HepG2 (cell line): Measurements from ENCODE around the gene GFER. TPM values are rescaled to one million over a fixed set of nuclear protein-coding genes. Genes with fewer than 3 reads are reported as not detected.
A peak's percentile ranks its signal among the peaks of the same experiment; 100 is the strongest.

Source experiments
- ATAC-seq: fragments of 200-7000 bp; cut with Tn5 transposase; 3 replicates; pipeline ENCODE4 v1.9.1; 2020; ENCODE audit warnings: mild to moderate bottlenecking, moderate library complexity
- BruUV-seq: library from RNA; stranded (reverse); fragments of 400-500 nt; replicated peaks from 2 replicates; lab custom pipeline; 2021; lab: Mats Ljungman, UMichigan
- CTCF ChIA-PET: fragments of 300-600 bp; formaldehyde crosslinking; extraction: SDS; loops from one replicate; lab custom pipeline; 2021; ENCODE audit warnings: low total read pairs, inconsistent platforms, low intra/inter-chr PET ratio; lab: Yijun Ruan, JAX
- POLR2A ChIA-PET: fragments of 350-600 bp; sonication (Branson Sonifier 250); formaldehyde crosslinking; loops from one replicate; lab custom pipeline; 2020; ENCODE audit warnings: antibody characterized with exemption, inconsistent platforms; lab: Yijun Ruan, JAX
- DNase-seq: peaks from one replicate; pipeline ENCODE4 v3.0.0-alpha.2; 2015; ENCODE audit warnings: low spot score
- FAIRE-seq: peaks from 3 replicates; lab custom pipeline; 2011; peaks lifted over from hg19 to GRCh38; lab: Jason Lieb, UNC
- H2AFZ ChIP-seq: one replicate; pipeline ENCODE4 v1.6.1; 2011; ENCODE audit warnings: low read length, inconsistent platforms
- H3K27ac ChIP-seq: fragments of 300-600 bp; 3 replicates; pipeline ENCODE4 v1.8.0; 2011; ENCODE audit warnings: mixed run types, mild to moderate bottlenecking, mixed read lengths, low read length, inconsistent platforms; ENCODE audit not compliant: insufficient read depth; ENCODE audit errors: extremely low read length
- H3K27me3 ChIP-seq, 2 experiments: fragments of 200-600 bp in 1 of 2; 2 replicates in 1 of 2; 3 replicates in 1 of 2; pipeline versions ENCODE4 v1.6.0 to v1.8.0; 2011; ENCODE audit warnings: low read length in 2 of 2, mild to moderate bottlenecking in 2 of 2, moderate library complexity in 2 of 2, inconsistent platforms in 1 of 2; ENCODE audit not compliant: insufficient read depth in 2 of 2, control insufficient read depth in 1 of 2
- H3K36me3 ChIP-seq, 2 experiments: fragments of 200-600 bp in 1 of 2; replicated peaks in 1 of 2; 2 replicates in 1 of 2; 3 replicates in 1 of 2; pipeline versions ENCODE4 v1.5.1 to v1.8.0; 2011; ENCODE audit warnings: low read length in 2 of 2, inconsistent platforms in 1 of 2; ENCODE audit not compliant: insufficient read depth in 2 of 2, control insufficient read depth in 1 of 2
- H3K4me1 ChIP-seq: 2 replicates; pipeline ENCODE4 v1.5.1; 2012; ENCODE audit warnings: low read length, inconsistent platforms; ENCODE audit not compliant: insufficient read depth
- H3K4me2 ChIP-seq: 2 replicates; pipeline ENCODE4 v1.6.0; 2011; ENCODE audit warnings: low read depth, low read length, inconsistent platforms
- H3K4me3 ChIP-seq, 3 experiments: fragments of 200-600 bp in 1 of 3; sonication (generic), shearing (Covaris generic) in 1 of 3; replicated peaks in 1 of 3; 2 replicates each; pipeline ENCODE4 v1.5.1; 2011 to 2016; ENCODE audit warnings: low read length in 3 of 3, inconsistent platforms in 2 of 3, low read depth in 2 of 3, mild to moderate bottlenecking in 2 of 3, control low read depth in 1 of 3, mixed read lengths in 1 of 3; ENCODE audit not compliant: insufficient read depth in 1 of 3
- H3K79me2 ChIP-seq: one replicate; pipeline ENCODE4 v1.6.1; 2011; ENCODE audit warnings: low read length, inconsistent platforms; ENCODE audit not compliant: insufficient read depth
- H3K9ac ChIP-seq: 2 replicates; pipeline ENCODE4 v1.6.0; 2011; ENCODE audit warnings: mild to moderate bottlenecking, low read depth, low read length, inconsistent platforms; ENCODE audit not compliant: insufficient read depth
- H3K9me3 ChIP-seq: 2 replicates; pipeline ENCODE4 v1.5.1; 2012; ENCODE audit warnings: mild to moderate bottlenecking, low read length
- H4K20me1 ChIP-seq: 2 replicates; pipeline ENCODE4 v1.6.0; 2011; ENCODE audit warnings: inconsistent platforms, mild to moderate bottlenecking, low read length, moderate library complexity; ENCODE audit not compliant: insufficient read depth
- KLF6 ChIP-seq: IDR thresholded peaks from 2 replicates; pipeline ENCODE4 v1.8.0; 2016; ENCODE audit warnings: missing biosample characterization, missing genetic modification reagents
- PHF21A ChIP-seq: sonication (generic); formaldehyde crosslinking; IDR thresholded peaks from 2 replicates; pipeline ENCODE4 v1.5.0; 2020; ENCODE audit warnings: mild to moderate bottlenecking, missing genetic modification reagents
- PHF5A ChIP-seq: IDR thresholded peaks from one replicate; pipeline ENCODE4 v1.6.1; 2018; ENCODE audit warnings: low read depth, missing genetic modification reagents; ENCODE audit not compliant: unreplicated experiment
- SP1 ChIP-seq, 2 experiments: fragments of 450-650 bp in 1 of 2; sonication (generic) in 1 of 2; formaldehyde crosslinking in 1 of 2; IDR thresholded peaks; 2 replicates each; pipeline versions ENCODE4 v1.4.0 to v1.6.1; 2016 to 2020; ENCODE audit warnings: missing genetic modification reagents in 1 of 2
- ZBTB42 ChIP-seq: sonication (generic); formaldehyde crosslinking; IDR thresholded peaks from 2 replicates; pipeline ENCODE4 v1.5.0; 2020; ENCODE audit warnings: mild to moderate bottlenecking, missing genetic modification reagents
- ZFP90 ChIP-seq: sonication (generic); formaldehyde crosslinking; IDR thresholded peaks from 2 replicates; pipeline ENCODE4 v1.8.0; 2022; ENCODE audit warnings: missing genetic modification reagents, mild to moderate bottlenecking, inconsistent platforms, borderline replicate concordance
- ZFY ChIP-seq: sonication (generic); formaldehyde crosslinking; IDR thresholded peaks from 2 replicates; pipeline ENCODE4 v1.4.0; 2020; ENCODE audit warnings: missing genetic modification reagents
- ZNF263 ChIP-seq: sonication (generic); formaldehyde crosslinking; IDR thresholded peaks from 2 replicates; pipeline ENCODE4 v1.4.0; 2020; ENCODE audit warnings: missing genetic modification reagents
- ZNF318 ChIP-seq: sonication (generic); formaldehyde crosslinking; IDR thresholded peaks from 2 replicates; pipeline ENCODE4 v1.4.0; 2020; ENCODE audit warnings: mild to moderate bottlenecking, missing genetic modification reagents
- ZNF567 ChIP-seq: sonication (generic); formaldehyde crosslinking; IDR thresholded peaks from 2 replicates; pipeline ENCODE4 v1.8.1; 2023; ENCODE audit warnings: mild to moderate bottlenecking, missing genetic modification reagents, borderline replicate concordance
- ZNF569 ChIP-seq: sonication (generic); formaldehyde crosslinking; IDR thresholded peaks from 2 replicates; pipeline ENCODE4 v1.5.0; 2020; ENCODE audit warnings: mild to moderate bottlenecking, missing genetic modification reagents, moderate library complexity, borderline replicate concordance
- ZNF605 ChIP-seq: sonication (generic); formaldehyde crosslinking; IDR thresholded peaks from 2 replicates; pipeline ENCODE4 v1.8.0; 2022; ENCODE audit warnings: mild to moderate bottlenecking, missing genetic modification reagents
- ZNF777 ChIP-seq: sonication (generic); formaldehyde crosslinking; IDR thresholded peaks from 2 replicates; pipeline ENCODE4 v1.4.0; 2020; ENCODE audit warnings: missing genetic modification reagents
- ZSCAN31 ChIP-seq: sonication (generic); formaldehyde crosslinking; IDR thresholded peaks from 2 replicates; pipeline ENCODE4 v1.5.0; 2020; ENCODE audit warnings: low read depth, mild to moderate bottlenecking, missing genetic modification reagents
- WGBS: methylation state at CpG from one replicate; pipeline ENCODE4 v1.1.6; 2017; ENCODE audit warnings: low lambda C conversion rate; 5-methylcytosine and 5-hydroxymethylcytosine counted together
- in situ Hi-C: cut with HindIII; loops from 2 replicates; pipeline ENCODE4 v1.10.0; 2017; ENCODE audit warnings: low pct_unique_long_range_greater_than_20kb; ENCODE audit not compliant: extremely low pct_ligation_motif_present
- intact Hi-C: fragments of 100-400 bp; cut with micrococcal nuclease; formaldehyde crosslinking; loops from one replicate; pipeline ENCODE4 v1.10.0; 2022; ENCODE audit not compliant: unreplicated experiment
- polyA plus RNA-seq, 8 experiments: library from polyadenylated mRNA; depleted of rRNA in 3 of 8; stranded (reverse) in 7 of 8; unstranded in 1 of 8; fragments of >200 nt; fragmentation: Illumina TruSeq in 4 of 8; extraction: Trizol in 4 of 8; gene quantifications; 2 replicates each; pipeline versions ENCODE4 v1.2.1 to v1.2.3, GENCODE V29; 2011 to 2016; ENCODE audit warnings: low read depth in 4 of 8, missing spikeins in 1 of 8, mixed read lengths in 1 of 8; ENCODE audit not compliant: insufficient read depth in 1 of 8
- total RNA-seq, 5 experiments: library from RNA; depleted of rRNA; stranded (reverse); fragments of >200 nt; fragmentation: Illumina TruSeq; extraction: Trizol; gene quantifications; 2 replicates each; pipeline ENCODE4 v1.2.3, GENCODE V29; 2016; ENCODE audit warnings: low read depth in 1 of 5

The GFER gene
- total and polyA plus RNA-seq, 2 of the 13 experiments (the other 11 are each of a cell fraction or from before 2014, with no cell fraction given) = 28.6 to 71.7 TPM

GRCh38 chr16:2019921-2020831 is 36.2 kb downstream of the GFER start:
- H2AFZ ChIP-seq = no peak overlapping the region
- DNase-seq = no peak
- H3K9ac ChIP-seq = 0 out of 2 replicates have a peak overlapping the region, but pooled peaks have one; percentile 3
- no peak for FAIRE-seq
- H3K4me1 ChIP-seq = peaks cover 64% of the 10 kb centered on the region
- intact Hi-C loops (no loop called here), in situ Hi-C loops (loop anchor here (5.0 kb wide), 3 partner anchors 37 to 127 kb away; partner anchors contain the start of gene RAB26)
- WGBS = under 1% methylated on average over 17 of the region's 96 CpGs
- no peaks in the 10 kb centered on the region for H3K36me3 ChIP-seq
- peak overlapping the region; percentile 26 to 65 (median 35); a peak in 4 of 6 replicates for H3K4me3 ChIP-seq
- H3K4me2 ChIP-seq = peak overlapping the region; percentile 68
- peaks cover 3 to 20% of the 10 kb centered on the region in 2 experiments; a peak in 3 of 5 replicates for H3K27me3 ChIP-seq
- ChIA-PET CTCF (no interaction called here), POLR2A (interaction anchor here (0.8 to 1.2 kb wide), 4 partner anchors 11 to 135 kb away, joined by 3 to 6 read pairs (median 4); partner anchors contain the start of gene TRAF7)
- H3K79me2 ChIP-seq = no peaks in the 10 kb centered on the region
- no TSS peak for BruUV-seq
- H3K9me3 ChIP-seq = no peaks in the 10 kb centered on the region
- no peaks in the 10 kb centered on the region for H4K20me1 ChIP-seq
- ATAC-seq = no peak
- no peak overlapping the region for H3K27ac ChIP-seq
- TF ChIP-seq ZNF318 (no peak), ZNF569 (CRISPR knock-in tag) (no peak), KLF6 (no peak), PHF5A (CRISPR knock-in tag) (no peak), ZNF263 (CRISPR knock-in tag) (no peak), ZFP90 (CRISPR knock-in tag) (no peak), ZNF567 (no peak), ZNF777 (CRISPR knock-in tag) (peak; percentile 79), ZFY (CRISPR knock-in tag) (peak; percentile 28; the same call in 1 of the 2 replicates), PHF21A (0 out of 2 replicates have a peak, but pooled peaks have one; percentile 47), ZBTB42 (CRISPR knock-in tag) (no peak), SP1 (IDR thresholded peaks at IDR 0.05) (no peak), SP1 (CRISPR knock-in tag; IDR thresholded peaks at IDR 0.05) (no peak), ZNF605 (CRISPR knock-in tag) (no peak), ZSCAN31 (no peak)
